Stimulated activated CD4-positive, alpha-beta T cell treated with anti-CD3 and anti-CD28 coated beads, Interleukin-4, amount 100 ng/mL, for 1 hour (primary cell): ENCODE measurements around the gene NFIB.

Experiments used
- DNase-seq: peaks from one replicate; pipeline ENCODE4 v3.0.0-alpha.2; 2020

NFIB gene

DNA sequence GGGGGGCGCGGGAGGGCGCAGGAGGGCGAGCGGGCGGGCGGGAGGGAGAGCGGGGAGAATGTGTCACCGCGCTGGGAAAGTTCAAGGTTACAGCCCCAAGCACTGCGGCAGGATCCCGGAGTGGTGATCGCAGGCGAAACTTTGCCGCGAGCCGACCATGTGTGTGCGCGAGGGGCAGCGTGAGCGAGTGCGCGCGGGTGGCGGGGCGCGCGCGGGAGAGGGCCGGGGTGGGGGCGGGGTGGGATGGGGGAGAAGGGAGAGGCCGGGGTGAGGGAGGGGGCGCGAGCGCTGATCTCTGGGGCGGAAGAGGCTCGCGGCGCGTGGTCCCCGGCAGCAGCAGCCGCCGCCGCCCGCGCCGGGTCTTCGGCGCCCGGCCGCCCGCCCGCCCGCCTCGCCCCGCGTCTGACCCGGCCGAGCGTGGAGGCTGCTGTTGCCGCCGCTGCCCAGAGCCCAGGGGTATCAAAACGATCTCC lies at the start of gene NFIB:
TSS of gene NFIB (minus strand) at position 191 of the 473 bp plus-strand sequence. CDS start 630 bp downstream, outside the sequence.
- DNase-seq = peak; percentile 6

- DNase-seq = no peak
Measured at GRCh38 chr9:14362175-14362574, 48.2 kb upstream of the NFIB start.

- DNase-seq = no peak
Measured at GRCh38 chr9:14361074-14361473, 47.1 kb upstream of the NFIB start.

GRCh38 chr9:14358523-14358922 lies 44.6 kb upstream of the NFIB start:
- DNase-seq = no peak

DNA sequence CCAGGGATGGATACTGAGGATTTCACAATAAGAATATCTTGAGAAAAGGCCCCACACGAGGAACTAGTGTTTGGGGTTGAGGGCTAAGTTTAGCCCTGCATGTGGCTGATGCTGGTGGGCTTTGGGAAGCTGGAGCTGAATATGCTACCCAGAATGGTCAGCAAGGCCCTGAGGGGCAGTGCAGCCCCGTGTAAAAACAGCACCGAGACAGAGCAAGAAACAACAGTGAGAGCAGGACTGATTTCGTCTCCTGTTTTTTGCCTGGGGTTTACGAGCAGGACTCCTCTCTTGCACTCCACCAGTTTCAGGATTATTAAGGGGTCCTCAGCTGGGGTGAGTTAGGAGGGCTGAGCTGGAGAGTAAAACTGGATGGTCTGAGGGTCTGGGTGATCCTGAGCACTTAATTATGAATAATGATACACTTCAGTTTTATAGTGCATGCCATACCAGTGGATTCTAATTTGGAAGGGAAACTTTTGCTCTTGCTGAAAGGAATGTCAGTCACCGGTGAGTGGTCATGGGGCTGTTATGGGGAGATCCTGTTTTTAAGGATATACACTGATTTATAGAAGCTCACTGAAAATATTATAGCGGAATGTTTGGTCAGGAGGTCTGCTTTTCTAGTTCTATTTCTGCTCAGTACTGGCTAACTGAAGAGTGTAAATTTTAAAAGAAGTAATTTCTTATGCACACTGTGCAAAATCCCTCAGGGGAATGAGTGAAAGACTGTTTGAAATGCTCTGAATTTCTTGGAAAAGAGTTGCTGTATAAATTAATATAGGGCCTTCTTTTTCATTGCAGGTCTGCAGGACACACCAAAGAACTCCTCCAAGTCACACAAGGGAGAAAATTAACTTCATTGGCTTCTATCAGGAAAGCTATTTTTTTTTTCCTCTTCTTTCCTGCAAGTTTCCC lies 42.7 kb upstream of the NFIB start:
- no peak for DNase-seq

DNA sequence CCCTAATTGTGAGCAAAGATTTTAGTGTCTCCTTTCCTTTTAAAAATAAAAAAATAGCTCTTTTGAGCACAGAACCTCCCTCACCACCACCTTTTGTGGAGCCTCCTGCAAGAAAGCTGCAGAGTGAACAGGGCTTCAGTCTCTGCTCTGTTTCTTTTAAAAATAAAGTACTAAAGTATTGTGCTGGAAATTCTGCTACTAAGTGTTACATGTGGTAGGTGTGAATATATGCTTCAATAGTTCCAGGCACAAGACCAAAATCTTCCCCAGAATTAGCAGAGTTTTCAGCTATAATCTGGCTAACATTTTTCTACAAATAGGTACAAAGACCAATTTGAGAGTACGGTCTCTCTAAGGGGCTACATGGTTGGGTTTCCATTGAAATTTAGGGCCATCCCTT lies 40.3 kb upstream of the NFIB start:
- DNase-seq = no peak

- peak; percentile 78 for DNase-seq
Measured at GRCh38 chr9:14353222-14354056, 39.5 kb upstream of the NFIB start.

DNA sequence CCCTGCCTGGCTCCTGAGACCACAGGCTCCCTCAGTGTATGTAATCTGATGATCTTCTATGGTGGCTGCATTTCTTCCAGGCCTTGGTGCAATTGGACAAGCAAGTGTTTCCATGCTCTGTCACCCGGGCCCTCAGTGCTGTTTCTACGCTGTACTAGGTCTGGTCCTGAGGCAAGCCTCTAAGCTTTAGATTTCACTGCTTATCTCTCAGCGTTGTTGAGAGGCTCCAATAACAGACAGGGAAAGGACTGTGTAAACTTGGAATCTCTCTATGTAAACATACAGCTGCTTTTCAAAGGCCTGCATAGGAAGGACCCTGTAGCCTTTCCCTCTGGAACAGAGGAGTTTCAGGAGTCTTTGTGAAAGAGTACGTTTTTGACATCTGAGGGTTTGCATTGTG lies 38.6 kb upstream of the NFIB start:
- no peak for DNase-seq

DNA sequence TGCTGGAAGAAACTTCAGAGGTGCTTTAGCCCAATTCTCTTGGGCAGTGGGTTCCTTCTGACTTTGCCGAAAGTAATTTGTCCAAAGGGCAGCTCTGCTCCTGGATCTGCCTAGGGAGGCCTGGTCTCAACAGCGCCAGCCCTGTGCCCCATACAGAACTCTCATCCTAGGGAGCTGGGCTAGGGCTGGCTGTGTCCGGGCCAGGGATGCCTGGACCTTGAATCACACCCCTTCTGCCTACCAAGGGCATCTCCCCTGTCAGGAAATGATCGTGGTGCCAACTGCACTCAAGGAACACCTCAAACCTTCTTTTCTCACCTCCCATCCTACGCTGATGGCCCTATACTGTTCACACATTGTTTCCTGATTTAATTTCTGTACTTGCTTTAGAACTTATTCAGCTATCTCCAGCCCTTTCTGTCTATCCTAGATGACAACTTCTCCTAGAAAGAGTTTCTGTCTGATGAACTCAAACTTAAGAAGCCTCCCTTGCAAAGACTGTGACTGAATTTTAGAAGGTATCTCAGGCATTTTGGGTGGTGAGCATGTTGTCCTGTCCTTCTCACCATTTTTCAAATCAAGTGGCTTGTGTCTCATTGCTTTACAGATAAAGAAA lies 37.4 kb upstream of the NFIB start:
- DNase-seq = no peak

DNA sequence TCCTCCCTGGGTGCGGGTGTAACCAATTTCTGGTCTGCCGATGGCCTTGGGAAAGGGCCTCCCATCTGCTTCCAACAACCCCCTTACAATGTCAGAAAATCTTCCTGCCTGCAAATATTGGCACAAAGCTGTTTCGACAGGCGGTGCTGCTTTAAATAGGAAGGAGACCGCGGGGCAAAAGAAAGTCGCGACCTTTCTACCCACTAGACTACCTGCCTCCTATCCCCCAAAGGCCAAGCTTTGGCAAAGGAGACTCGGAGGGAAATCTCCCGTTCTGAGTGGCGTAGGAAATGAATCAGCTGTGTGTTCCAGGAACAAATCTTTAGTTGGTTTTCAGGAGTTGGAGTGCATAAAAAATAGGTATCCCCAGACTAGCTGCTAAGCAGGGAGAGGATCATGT lies 36.8 kb upstream of the NFIB start:
- no peak for DNase-seq

GRCh38 chr9:14350349-14350728 lies 36.4 kb upstream of the NFIB start:
- no peak for DNase-seq

GRCh38 chr9:14349447-14350348 lies 35.8 kb upstream of the NFIB start:
- no peak for DNase-seq

- no peak for DNase-seq
Measured at GRCh38 chr9:14349146-14349446, 35.2 kb upstream of the NFIB start.

DNA sequence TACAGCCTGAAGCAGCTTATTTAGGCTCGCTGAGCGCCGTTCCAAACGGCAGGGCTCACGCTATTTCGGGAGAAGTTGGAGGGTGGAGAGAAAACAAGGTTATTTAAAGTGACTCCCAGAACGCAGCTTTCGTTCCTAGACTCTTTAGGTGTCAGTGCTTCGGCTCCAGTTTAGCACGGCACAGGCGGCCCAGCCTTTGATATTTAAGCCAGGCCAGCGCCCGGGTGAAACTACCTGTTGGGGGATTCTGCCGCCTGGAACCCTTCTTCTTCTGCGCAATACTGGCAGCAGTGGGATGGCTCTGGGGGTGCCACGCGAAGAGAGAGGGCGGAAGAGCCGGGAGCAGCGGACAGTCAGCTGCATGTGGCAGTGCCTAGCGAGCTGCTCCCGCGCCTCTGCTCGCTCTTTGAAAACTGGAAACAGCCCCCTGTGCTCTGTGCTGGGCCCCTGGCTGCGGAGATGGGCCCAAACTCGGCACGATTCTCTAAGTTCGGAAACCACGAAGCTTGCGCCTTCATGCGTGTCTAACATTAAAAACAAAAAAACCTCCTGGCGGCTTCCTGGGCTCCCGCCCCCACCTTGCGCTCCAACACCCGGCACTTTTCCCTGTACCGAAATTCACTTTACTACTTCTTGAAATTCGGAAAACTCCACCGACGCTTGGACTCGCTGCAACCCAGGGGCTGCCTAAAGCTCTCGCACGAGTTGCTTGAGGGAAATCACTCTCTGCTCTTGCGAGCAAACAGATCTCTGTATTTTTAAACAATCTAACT lies 34.6 kb upstream of the NFIB start:
- no peak for DNase-seq

GRCh38 chr9:14348123-14348372 lies 34.1 kb upstream of the NFIB start:
- DNase-seq = no peak

DNA sequence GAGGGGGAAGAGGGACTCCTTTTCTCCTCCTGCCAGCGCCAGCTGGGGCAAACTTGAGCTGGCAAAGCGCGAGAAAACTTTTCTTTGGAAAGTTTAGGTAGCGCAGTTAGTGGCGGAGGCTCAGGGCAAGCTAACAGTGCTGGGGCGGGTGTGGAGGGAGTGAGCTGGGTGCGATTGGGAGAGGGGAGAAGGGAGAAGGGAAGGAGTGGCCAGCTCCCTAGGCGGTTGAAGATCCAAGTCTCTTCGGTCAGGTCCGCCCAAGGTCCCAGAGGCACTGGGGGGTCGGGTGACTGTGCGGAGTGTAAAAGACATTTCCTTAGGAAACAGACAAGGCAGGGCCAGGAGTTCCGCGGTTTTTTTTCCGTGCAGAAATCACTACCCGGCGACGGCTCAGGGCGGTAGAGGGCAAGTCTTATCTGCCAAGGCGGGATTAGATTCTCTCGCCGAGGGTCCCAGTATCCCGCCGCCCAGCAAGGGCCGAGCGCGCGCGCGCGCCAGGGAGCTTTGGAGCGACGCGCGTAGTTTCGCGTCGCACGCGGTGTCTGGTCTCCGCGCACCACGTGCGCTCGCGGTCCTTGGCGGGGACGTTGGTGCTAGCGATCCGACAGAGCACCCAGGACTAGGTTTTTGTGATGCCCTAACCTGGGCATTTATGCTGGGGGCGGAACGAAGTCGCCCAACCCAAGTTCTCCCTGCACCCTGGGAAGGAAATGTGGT lies 33.6 kb upstream of the NFIB start:
- no peak for DNase-seq

DNA sequence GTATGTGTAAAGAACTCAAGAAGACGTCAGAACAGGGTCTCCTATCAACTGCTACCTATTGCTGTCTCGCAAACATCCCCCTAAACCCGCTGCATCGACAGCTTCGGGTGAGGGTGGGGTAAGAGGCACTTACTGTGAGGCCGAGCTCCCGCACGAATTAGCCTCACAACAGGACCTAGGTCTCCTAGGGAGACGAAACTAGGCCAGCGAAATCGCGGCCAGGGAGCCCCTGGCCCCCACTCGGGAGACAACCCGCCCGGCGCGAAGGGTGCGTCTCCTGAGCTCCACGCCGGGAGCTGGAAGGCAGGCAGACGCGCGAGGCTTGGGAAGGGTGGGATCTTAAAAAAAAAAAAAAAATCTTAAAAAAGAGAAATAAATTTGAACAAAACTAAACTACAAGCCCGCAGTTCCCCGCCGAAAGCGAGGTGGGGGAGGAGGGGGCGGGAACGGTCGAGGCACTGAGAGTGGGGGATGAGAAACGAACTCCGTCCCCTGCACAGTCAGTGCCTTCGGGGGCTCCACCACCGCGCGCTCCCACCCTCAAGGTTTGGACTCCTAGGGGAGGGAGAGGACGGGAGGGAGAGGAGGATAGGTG lies 33.0 kb upstream of the NFIB start:
- no peak for DNase-seq

DNA sequence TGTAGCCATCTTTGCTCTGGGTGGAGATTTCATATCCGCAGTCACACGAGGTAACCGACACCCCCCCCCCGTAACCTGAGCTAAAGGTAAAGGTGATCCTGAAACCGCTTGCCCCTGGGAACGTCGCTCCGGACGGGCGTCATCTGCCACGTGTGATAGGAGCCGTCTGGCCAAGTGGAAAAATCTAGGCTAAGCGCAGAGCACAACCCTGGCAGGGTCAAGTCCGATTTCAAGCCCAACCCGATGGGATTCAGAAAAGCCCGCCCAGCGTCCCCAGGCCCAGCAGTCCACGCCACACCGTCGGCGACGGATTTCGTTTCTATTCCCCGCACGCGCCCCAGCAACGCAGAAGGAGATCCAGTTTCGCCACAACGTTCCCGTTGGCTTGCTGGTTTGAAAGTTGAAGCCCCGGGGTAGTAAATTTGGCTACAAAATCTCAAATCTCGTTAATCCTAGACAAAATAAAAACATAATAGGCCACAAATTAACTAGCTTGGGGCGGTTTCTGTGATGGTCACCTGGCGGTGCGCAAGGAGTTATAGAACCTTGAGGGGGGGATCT lies 32.4 kb upstream of the NFIB start:
- DNase-seq = no peak

DNA sequence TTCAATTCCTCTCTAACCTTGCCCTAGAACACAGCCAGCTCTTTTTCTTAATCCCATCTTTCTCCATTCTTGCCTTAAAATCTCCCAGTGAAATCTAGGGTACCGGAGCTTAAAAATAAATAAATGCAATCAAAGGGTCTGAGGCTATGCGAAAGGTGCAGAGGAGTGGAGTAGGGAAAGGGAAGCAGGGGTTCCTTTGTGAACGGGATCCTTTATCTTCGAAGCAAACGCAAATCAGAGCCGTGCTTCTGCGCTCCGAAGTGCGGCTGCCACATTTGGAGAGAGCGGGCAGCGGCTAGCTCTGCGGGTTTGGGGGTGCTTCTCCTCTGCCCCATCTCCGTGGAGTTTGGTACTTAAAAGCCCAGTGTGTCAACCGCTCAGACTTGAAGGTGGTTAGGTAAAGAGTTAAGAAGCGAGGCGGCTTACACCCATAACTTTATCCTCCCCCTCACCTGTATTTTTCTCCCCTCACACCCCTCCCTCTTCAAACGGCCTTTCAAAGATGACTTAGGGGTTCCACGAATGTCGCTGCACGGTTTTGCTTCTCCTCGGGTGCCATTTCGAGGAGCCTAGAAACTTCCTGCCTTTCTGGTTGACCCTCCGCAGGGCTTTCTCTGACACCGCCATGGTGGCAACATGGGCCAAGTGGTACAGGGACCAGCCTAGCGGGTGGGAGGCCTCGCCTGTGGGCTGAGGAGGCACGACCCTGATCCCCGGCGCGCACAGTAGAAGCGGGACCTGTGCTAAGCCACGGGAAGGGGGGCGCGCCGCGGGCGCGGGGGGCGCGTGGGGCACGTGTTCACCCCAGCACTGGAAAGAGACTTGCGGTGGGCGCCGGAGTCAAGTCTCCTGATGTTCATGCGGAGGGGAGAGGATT lies 31.7 kb upstream of the NFIB start:
- no peak for DNase-seq

DNA sequence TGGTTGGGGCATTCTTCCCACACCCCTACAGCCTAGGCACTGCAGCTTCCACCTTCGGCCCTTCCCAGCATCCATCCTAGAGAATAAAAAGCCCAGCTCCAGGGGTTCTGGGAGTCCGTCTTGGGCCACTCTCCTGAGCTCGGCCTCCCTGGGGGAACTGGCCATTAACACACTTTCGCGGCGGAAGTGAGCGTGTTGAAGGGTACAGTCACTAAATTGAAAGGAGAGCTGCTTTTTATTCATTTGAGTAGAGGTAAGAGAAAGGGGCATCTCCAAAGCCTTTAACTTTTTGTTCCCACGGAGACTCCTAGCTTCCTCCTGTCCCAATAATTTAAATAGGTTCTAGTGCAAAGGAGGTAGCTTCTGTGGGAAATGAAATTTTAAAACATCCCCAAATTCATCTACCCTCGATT lies 31.0 kb upstream of the NFIB start:
- DNase-seq = no peak
